GM10248 (cell line): ENCODE data around the gene COQ9.

Source experiments
- CTCF ChIA-PET: fragments of 300-600 bp; sonication (Branson Sonifier 250); formaldehyde crosslinking; extraction: SDS; loops from one replicate; lab custom pipeline; 2021; ENCODE audit warnings: antibody characterized with exemption; lab: Yijun Ruan, JAX
- POLR2A ChIA-PET: fragments of 350-650 bp; sonication (Branson Sonifier 250); formaldehyde crosslinking; extraction: SDS; loops from one replicate; lab custom pipeline; 2020; ENCODE audit warnings: antibody characterized with exemption; lab: Yijun Ruan, JAX
- DNase-seq: peaks from one replicate; pipeline ENCODE4 v3.0.0; 2012; ENCODE audit errors: extremely low spot score
- CTCF ChIP-seq: IDR thresholded peaks from 2 replicates; pipeline ENCODE4 v1.5.1; 2012; ENCODE audit warnings: mild to moderate bottlenecking, low read depth; ENCODE audit errors: extremely low read depth, missing control alignments, control extremely low read depth

The COQ9 gene

GRCh38 chr16:57473176-57473840 lies 26.0 kb downstream of the COQ9 start:
- POLR2A ChIA-PET: interaction anchor here (2.1 kb wide), 1 partner anchor 10 kb away, joined by 6 read pairs; no protein-coding TSS in a partner anchor
- no peak for TF ChIP-seq CTCF
- CTCF ChIA-PET: interaction anchor here (0.9 to 7.9 kb wide), 5 partner anchors 11 to 54 kb away, joined by 3 to 55 read pairs (median 4); partner anchors contain the start of gene POLR2C
- no peak for DNase-seq

- POLR2A ChIA-PET: interaction anchor here (0.6 to 2.1 kb wide), 3 partner anchors 9 to 312 kb away, joined by 3 to 6 read pairs (median 3); partner anchors contain the start of gene POLR2C
- TF ChIP-seq CTCF: no peak
- CTCF ChIA-PET: interaction anchor here (0.9 to 7.9 kb wide), 9 partner anchors 10 to 54 kb away, joined by 3 to 55 read pairs (median 5); partner anchors contain the start of genes DOK4 and POLR2C
- DNase-seq: no peak
Measured at GRCh38 chr16:57473906-57474305, 26.6 kb downstream of the COQ9 start.

DNA sequence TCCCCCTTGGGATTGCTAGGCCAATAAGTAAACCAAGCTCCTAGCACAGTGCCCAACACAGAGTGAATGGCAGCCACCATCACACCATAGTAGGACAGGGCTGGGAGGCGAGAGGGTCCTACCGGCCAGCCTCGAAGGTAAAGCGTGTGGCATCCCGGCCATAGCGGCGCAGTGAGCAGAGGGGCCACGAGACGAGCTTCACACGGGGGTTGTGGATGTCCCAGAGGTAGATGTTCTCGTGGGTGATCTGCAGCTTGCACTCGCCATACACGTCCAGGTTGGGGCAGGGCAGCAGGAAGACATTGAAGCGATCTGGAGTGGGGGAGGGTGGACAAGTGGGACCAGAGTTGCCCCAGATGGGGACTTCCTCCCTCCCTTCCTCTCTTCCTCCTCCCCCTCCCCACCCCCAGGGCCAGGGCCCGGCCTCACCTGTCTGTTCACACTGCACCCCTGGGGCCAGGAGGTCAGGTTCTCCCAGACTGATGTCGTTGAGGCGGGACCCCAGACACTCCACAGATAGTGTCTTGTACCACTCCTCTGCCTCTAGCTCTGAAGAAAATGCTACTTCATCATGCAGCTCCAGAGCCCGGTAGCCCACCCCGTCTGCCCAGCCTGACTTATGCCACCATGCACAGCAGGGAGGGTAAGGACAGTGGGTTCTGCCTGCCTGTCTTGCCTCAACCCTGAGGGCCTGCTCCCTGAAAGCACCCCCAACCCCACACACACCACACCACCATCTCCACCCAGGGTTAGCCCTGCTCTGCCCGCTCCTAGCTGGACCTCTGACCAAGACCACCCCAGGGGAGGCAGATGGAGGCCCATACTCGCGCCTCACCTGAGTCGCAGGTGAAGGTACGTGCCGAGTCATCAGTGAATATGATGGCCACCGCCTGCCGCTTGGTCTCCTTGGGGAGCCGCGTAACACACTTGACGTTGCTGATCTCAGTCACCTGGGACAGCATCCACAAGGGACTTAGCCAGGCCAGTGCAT lies 27.7 kb downstream of the COQ9 start:
- DNase-seq: no peak
- ChIA-PET POLR2A (interaction anchor here (0.6 to 1.3 kb wide), 2 partner anchors 13 to 311 kb away, joined by 3 read pairs; partner anchors contain the start of gene POLR2C), CTCF (interaction anchor here (0.8 to 7.9 kb wide), 11 partner anchors 9 to 624 kb away, joined by 3 to 55 read pairs (median 5); partner anchors contain the start of genes DOK4 and POLR2C)
- TF ChIP-seq CTCF: no peak

DNA sequence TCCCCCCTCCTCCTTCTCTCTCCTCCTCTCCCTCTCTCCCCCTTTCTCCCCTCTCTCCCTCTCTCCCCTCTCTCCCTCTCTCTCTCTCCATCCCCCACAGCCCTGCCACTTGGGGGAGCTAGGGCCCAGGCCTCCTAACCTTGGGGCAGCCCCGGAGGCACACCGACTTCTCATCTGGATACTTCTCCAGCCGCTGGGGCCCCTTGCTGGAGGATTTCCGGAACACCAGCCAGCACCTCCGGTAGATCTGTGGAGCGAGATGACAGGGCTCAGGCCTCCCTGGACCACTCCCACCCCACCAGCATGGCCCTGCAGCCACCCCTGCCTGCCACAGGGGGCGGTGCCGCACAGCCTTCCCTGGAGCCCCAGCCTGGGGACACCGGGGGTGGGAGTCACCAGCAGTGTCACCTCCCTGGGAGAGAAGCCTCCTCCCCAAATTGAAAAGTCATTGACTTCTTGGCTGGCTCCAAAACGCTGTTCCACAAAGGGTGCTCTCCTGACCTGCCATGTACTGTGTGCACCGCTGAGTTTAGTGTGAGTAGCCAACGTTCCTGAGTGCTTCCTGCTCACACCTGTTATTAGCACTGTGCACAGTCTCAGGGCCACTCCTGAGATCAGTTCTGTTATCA lies 28.5 kb downstream of the COQ9 start:
- CTCF ChIA-PET: interaction anchor here (0.9 to 7.9 kb wide), 11 partner anchors 8 to 625 kb away, joined by 3 to 55 read pairs (median 5); partner anchors contain the start of genes DOK4 and POLR2C
- peak; percentile 49 for TF ChIP-seq CTCF
- DNase-seq: peak; percentile 89
- POLR2A ChIA-PET: no interaction called here

DNA sequence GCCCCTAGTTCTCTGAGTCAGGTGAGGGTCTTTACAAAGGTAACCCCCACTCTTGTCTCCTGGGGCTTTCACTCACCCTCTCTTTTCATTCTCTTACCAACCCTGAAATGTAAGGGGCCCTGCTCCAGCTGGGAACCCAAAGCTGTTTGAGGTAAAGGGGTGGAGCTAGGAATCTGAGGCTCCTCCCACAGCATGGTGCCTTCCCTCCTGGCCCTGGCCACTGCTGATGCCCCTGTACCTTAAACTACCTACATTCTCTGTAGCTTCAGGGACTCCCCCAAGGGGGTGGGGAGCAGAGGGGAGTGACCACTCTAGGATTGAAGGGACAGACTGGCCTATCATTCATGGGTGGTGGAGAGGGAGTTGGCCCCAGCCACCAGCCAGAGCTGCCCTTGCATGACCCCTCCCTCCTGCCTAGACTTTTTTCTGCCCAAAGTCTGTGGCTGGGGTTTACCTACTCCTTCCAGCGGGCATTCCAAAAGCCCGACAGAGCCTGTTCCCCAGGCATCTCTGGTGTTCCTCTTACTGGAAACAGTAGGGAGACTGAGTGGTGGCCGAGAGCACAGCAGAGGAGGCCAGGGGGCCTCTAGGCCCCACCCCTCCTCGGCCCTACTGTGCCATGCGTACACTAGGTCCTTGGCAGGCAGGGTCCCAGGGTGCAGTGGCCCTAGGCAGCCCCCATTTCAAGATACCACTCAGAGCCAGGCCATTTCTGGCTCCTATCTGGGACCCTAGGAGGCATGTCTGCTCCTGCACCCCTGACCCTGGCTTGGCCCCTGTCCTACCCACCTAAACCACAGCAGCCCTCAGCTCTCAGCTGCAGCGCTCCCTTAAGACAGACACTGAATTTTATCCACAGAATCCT lies 29.5 kb downstream of the COQ9 start:
- POLR2A ChIA-PET: no interaction called here
- CTCF ChIA-PET: interaction anchor here (0.9 to 7.9 kb wide), 7 partner anchors 9 to 54 kb away, joined by 3 to 55 read pairs (median 4); partner anchors contain the start of genes DOK4 and POLR2C
- DNase-seq: no peak
- TF ChIP-seq CTCF: no peak
